Subcutaneous abdominal adipose tissue (tissue), 5 donors: ENCODE measurements around the gene C2orf69.

Experiments used
- H3K27ac ChIP-seq: one replicate; pipeline ENCODE4 v1.7.0; 2013; ENCODE audit warnings: low read depth, mild to moderate bottlenecking, inconsistent platforms, low read length, moderate library complexity
- H3K27me3 ChIP-seq, 5 donors: one replicate each; pipeline ENCODE4 v1.7.0; 2013; ENCODE audit warnings: low read length in 5 of 5, inconsistent platforms in 1 of 5; ENCODE audit not compliant: control insufficient read depth in 5 of 5, insufficient read depth in 4 of 5
- H3K36me3 ChIP-seq, 5 donors: one replicate each; pipeline ENCODE4 v1.7.0; 2013; ENCODE audit warnings: low read length in 5 of 5; ENCODE audit not compliant: control insufficient read depth in 5 of 5, insufficient read depth in 5 of 5
- H3K4me1 ChIP-seq, 5 donors: one replicate each; pipeline ENCODE4 v1.7.0; 2013; ENCODE audit warnings: low read length in 5 of 5, mild to moderate bottlenecking in 3 of 5, moderate library complexity in 1 of 5; ENCODE audit not compliant: control insufficient read depth in 5 of 5, insufficient read depth in 5 of 5
- H3K4me3 ChIP-seq, 5 donors: one replicate each; pipeline ENCODE4 v1.7.0; 2013; ENCODE audit warnings: low read length in 5 of 5, low read depth in 1 of 5
- H3K9ac ChIP-seq, 5 donors: one replicate each; pipeline ENCODE4 v1.7.0; 2013; ENCODE audit warnings: low read length in 5 of 5, mild to moderate bottlenecking in 4 of 5, moderate library complexity in 3 of 5
- H3K9me3 ChIP-seq, 5 donors: one replicate each; pipeline ENCODE4 v1.7.0; 2013; ENCODE audit warnings: low read length in 5 of 5; ENCODE audit not compliant: control insufficient read depth in 5 of 5
- donor health status: healthy.
- donor health status: healthy.
- donor health status: healthy.
- donor health status: healthy.
- donor health status: healthy.

C2orf69 gene

GRCh38 chr2:199933466-199933865 lies 22.4 kb downstream of the C2orf69 start:
- H3K27ac ChIP-seq: no peak overlapping the region
- no peaks in the 10 kb centered on the region for H3K9me3 ChIP-seq
- H3K4me1 ChIP-seq: no peaks in the 10 kb centered on the region
- H3K27me3 ChIP-seq: no peaks in the 10 kb centered on the region
- no peak overlapping the region for H3K9ac ChIP-seq
- peaks cover 23 to 39% (median 34%) of the 10 kb centered on the region in 5 donors for H3K36me3 ChIP-seq
- no peak overlapping the region for H3K4me3 ChIP-seq

DNA sequence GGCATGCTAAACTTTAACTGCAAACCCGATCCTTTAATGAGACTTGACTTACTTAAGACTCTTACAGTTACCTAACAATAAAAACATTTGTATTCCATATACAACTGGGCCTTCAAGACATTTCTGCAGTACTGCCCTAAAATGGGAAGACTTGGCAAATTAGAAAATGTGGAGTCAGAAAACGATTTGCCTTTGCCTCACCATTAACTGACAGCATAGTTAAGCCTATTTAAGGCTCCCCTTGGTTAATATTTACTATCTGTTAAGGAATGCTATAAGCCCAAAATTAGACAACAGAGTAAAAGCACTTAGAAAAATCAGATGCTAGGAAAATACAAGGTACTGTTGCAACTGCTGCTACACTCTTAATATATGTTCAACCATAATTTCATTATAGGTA lies 25.5 kb downstream of the C2orf69 start:
- no peaks in the 10 kb centered on the region for H3K4me1 ChIP-seq
- no peaks in the 10 kb centered on the region for H3K27me3 ChIP-seq
- H3K27ac ChIP-seq: no peak overlapping the region
- peaks cover 22 to 40% (median 33%) of the 10 kb centered on the region in 5 donors for H3K36me3 ChIP-seq
- no peaks in the 10 kb centered on the region for H3K9me3 ChIP-seq
- no peak overlapping the region for H3K4me3 ChIP-seq
- H3K9ac ChIP-seq: no peak overlapping the region

DNA sequence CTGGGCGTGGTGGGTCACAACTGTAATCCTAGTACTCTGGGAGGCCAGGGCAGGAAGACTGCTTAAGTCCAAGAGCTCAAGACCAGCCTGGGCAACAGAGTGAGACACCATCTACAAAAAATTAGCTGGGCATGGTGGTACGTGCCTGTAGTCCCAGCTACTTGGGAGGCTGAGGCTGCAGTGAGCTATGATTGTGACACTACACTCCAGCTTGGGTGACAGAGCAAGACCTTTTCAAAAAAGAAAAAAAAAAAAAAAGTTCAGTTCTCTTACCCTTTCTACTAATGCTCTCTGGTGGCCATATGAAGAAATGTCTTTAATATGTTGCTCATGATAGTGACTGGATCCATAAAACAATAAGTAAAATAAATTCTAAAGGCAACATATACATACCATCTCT lies 29.3 kb downstream of the C2orf69 start:
- peaks cover 19 to 36% (median 31%) of the 10 kb centered on the region in 5 donors for H3K36me3 ChIP-seq
- H3K4me3 ChIP-seq: no peak overlapping the region

DNA sequence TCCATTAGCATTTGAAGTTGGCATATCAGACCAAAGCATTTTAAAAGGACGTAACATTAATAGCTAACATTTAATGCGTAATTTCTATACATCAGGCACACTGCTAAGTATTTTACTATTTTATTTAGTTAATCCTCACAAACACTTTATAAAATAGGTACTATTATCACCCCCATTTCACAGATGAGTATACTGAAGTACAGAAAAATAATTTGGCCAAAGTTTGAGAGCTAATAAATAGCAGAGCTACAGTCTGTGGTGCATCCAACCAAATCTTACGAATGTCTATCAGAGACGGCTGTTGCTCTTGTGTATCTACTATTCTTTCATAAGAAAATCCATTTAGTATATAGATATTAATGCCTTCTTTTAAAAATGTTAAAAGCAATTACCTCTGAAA lies 32.3 kb downstream of the C2orf69 start:
- Histone ChIP-seq H3K4me3 (no peak overlapping the region), H3K9me3 (no peaks in the 10 kb centered on the region), H3K4me1 (no peaks in the 10 kb centered on the region), H3K27me3 (no peaks in the 10 kb centered on the region), H3K9ac (no peak overlapping the region), H3K27ac (no peak overlapping the region), H3K36me3 (peaks cover 28 to 52% (median 49%) of the 10 kb centered on the region in 5 donors)

More for the DNA sequence above, 29.3 kb downstream of the C2orf69 start:
- no peak overlapping the region for H3K9ac ChIP-seq
- no peaks in the 10 kb centered on the region for H3K4me1 ChIP-seq
- H3K27me3 ChIP-seq: no peaks in the 10 kb centered on the region
- no peak overlapping the region for H3K27ac ChIP-seq
- no peaks in the 10 kb centered on the region for H3K9me3 ChIP-seq

- Histone ChIP-seq H3K4me3 (no peak overlapping the region), H3K9me3 (no peaks in the 10 kb centered on the region), H3K36me3 (peaks cover 26 to 50% (median 45%) of the 10 kb centered on the region in 5 donors), H3K27me3 (no peaks in the 10 kb centered on the region), H3K4me1 (no peaks in the 10 kb centered on the region), H3K27ac (no peak overlapping the region), H3K9ac (no peak overlapping the region)
Measured at GRCh38 chr2:199946196-199946595, 35.1 kb downstream of the C2orf69 start.

GRCh38 chr2:199946836-199947235 lies 35.7 kb downstream of the C2orf69 start:
- Histone ChIP-seq H3K36me3 (peaks cover 26 to 50% (median 42%) of the 10 kb centered on the region in 5 donors), H3K27me3 (no peaks in the 10 kb centered on the region), H3K4me3 (no peak overlapping the region), H3K27ac (no peak overlapping the region), H3K9me3 (no peaks in the 10 kb centered on the region), H3K4me1 (no peaks in the 10 kb centered on the region), H3K9ac (no peak overlapping the region)

DNA sequence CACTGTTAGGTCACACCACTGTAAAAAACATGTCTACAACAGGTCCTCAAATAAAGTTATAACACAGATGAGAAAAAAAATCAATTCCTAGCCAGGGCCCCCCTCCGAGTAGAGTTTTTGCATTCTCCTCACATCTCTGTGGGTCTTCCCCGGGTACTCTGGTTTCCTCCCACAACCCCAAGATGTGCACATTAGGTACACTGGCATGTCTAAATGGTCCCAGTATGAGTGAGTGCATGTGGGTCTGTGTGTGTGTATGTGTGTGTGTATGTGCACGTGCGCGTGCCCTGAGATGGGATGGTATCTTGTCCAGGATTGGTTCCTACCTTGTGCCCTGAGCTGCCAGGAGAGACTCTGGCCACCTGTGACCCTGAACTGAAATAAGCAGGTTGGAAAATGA lies 39.3 kb downstream of the C2orf69 start:
- H3K36me3 ChIP-seq: peaks cover 13 to 32% (median 27%) of the 10 kb centered on the region in 5 donors
- no peak overlapping the region for H3K9ac ChIP-seq
- no peak overlapping the region for H3K27ac ChIP-seq
- no peaks in the 10 kb centered on the region for H3K9me3 ChIP-seq
- no peaks in the 10 kb centered on the region for H3K27me3 ChIP-seq
- no peak overlapping the region for H3K4me3 ChIP-seq
- peaks cover 0 to 17% (median 14%) of the 10 kb centered on the region in 5 donors for H3K4me1 ChIP-seq

DNA sequence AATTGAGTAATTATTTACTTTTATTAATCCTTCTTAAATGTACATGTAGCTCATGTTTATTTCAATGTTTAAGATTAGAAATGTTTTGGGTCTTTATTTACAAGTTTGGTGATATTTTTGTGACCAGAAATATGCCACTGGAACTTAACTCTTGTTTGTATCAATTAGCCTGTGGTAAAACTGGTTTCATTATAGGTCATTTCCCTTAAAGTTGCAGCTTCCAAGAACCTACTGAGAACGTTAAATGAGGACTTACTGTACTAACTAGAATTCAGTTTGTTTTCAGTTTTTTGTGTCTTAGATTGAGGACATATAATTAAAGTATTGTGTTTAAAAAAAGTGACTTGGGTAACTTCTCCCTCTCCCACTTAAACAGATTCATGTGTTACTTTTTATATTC lies 39.9 kb downstream of the C2orf69 start:
- Histone ChIP-seq H3K9ac (no peak overlapping the region), H3K4me3 (no peak overlapping the region), H3K4me1 (peaks cover 0 to 20% (median 15%) of the 10 kb centered on the region in 5 donors), H3K27me3 (no peaks in the 10 kb centered on the region), H3K9me3 (no peaks in the 10 kb centered on the region), H3K27ac (no peak overlapping the region), H3K36me3 (peaks cover 8 to 26% (median 21%) of the 10 kb centered on the region in 5 donors)

DNA sequence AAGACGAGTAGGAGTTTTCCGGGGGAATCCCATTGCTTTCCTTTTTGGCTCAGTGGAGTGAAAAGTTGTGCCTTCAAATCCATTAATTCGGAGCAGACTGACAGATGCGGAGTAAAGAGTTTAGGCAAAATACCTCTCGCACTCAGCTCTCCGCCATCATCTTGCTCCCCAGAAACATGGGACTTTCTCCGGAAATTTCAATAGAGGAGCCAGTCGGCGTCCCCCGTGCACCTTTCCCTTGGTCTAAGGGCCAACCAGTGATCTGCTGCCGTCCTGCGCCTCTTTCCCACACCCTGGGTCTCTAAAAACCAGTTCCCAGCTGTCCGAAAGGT lies 43.9 kb downstream of the C2orf69 start:
- Histone ChIP-seq H3K4me1 (peaks cover 9 to 38% (median 33%) of the 10 kb centered on the region in 5 donors), H3K9me3 (no peaks in the 10 kb centered on the region), H3K27ac (peak overlapping the region; percentile 85), H3K27me3 (no peaks in the 10 kb centered on the region), H3K4me3 (peak overlapping the region; percentile 95 to 99 (median 99)), H3K9ac (peak overlapping the region; percentile 92 to 100 (median 99)), H3K36me3 (peaks cover 11 to 24% (median 12%) of the 10 kb centered on the region in 5 donors)

DNA sequence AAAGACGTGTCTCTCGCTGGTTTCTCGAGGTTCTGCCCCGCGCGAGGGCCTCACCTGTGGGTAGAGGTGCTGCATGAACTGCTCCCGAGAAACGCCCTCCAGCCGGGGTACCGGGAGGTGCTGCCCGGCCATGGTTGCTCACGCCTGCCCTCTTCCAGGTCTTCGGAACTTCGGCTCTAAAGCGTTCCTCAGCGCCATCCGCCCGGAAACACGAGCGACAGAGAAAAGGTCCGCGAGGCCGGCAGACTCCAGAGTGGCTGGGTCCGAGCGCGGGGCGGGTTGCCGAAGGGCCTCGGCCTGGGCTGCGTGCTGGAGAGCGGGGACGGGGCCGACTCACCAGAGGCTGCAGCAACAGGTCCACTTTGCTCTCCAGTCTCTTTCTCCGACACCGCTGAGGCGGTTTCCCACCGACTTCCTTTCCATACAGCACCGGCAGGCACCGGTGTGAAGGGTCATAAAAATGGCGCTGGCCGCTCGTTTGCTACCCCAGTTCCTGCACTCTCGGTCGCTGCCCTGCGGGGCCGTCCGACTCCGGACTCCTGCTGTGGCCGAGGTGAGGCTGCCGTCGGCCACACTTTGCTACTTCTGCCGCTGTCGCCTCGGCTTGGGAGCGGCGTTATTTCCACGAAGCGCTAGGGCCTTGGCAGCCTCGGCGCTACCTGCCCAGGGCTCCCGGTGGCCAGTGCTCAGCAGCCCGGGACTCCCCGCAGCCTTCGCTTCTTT lies 44.4 kb downstream of the C2orf69 start, which contains the start of the genes MAIP1 and TYW5:
TSS of gene MAIP1 (plus strand) at position 244 of the 723 bp plus-strand sequence. CDS start at position 461, 217 bp downstream.
TSS of gene TYW5 (minus strand) at position 153 of the 723 bp plus-strand sequence. CDS start at position 132, 21 bp downstream.
- peak within 1 kb of the TSS; percentile 95 to 99 (median 99) for H3K4me3 ChIP-seq
- peaks cover 9 to 38% (median 33%) of the 10 kb centered on the region in 5 donors for H3K4me1 ChIP-seq
- H3K9me3 ChIP-seq: no peaks in the 10 kb centered on the region
- H3K9ac ChIP-seq: peak within 1 kb of the TSS; percentile 92 to 100 (median 99)
- H3K27ac ChIP-seq: peak within 1 kb of the TSS; percentile 85
- H3K27me3 ChIP-seq: no peaks in the 10 kb centered on the region
- peaks cover 12 to 27% (median 13%) of the 10 kb centered on the region in 5 donors for H3K36me3 ChIP-seq
